IPS-15b (cell line): ENCODE data around the gene ZYX.
"Not testable (repeated sequence)": the region's sequence is repeated elsewhere in the genome, so short reads cannot be mapped to it uniquely, and the experiment has no call there.

Experiments used
- H3K27me3 ChIP-seq: one replicate; pipeline ENCODE4 v1.6.1; 2013; ENCODE audit warnings: low read length; ENCODE audit not compliant: control insufficient read depth, insufficient read depth
- H3K36me3 ChIP-seq: one replicate; pipeline ENCODE4 v1.6.1; 2013; ENCODE audit warnings: low read length; ENCODE audit not compliant: control insufficient read depth, insufficient read depth
- H3K4me1 ChIP-seq: one replicate; pipeline ENCODE4 v1.6.1; 2013; ENCODE audit warnings: mild to moderate bottlenecking, low read length; ENCODE audit not compliant: control insufficient read depth, insufficient read depth
- H3K4me3 ChIP-seq: one replicate; pipeline ENCODE4 v1.5.1; 2013; ENCODE audit warnings: low read depth, low read length
- H3K9ac ChIP-seq: one replicate; pipeline ENCODE4 v1.6.1; 2013; ENCODE audit warnings: low read depth, mild to moderate bottlenecking, low read length
- H3K9me3 ChIP-seq: one replicate; pipeline ENCODE4 v1.6.1; 2013; ENCODE audit warnings: mild to moderate bottlenecking, low read length; ENCODE audit not compliant: control insufficient read depth, insufficient read depth

The ZYX gene

DNA sequence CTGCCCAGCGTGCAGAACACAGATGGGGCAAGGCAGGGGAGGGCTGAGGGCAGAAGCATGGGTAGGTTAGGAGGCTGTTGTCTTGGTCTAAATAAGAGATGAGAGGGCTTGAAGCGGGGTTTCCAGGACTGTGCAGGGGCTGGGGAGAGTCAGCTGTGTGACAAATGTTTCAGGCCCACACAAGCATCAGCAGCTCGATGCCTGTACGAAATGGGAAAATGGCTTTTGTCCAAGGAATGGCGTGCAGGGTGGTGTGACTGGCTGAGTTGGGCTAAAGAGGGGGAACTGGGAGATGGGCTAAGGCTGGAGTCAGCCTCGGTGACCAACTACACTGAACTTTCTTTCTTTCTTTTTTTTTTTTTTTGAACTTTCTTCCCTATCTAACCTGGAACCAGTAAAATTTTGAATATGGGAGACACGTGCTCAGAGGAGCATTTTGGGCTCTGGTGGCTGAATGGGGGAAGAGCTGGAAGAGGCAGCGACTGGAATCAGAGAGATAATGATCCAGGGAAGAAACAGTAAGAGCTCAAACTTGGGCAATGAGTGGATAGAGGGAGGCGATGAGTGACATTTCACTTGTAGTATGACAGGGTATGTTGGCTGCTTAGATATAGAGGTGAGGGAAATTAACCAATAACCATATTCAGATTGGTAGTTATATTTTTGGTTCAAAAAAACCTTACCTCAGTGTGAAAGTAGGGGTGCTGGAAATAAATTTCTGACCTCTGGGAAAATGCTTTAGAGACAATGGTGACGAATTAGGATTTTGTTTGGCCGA, 37.7 kb downstream of the ZYX start:
- Histone ChIP-seq H3K4me3 (no peak overlapping the region), H3K9me3 (no peaks in the 10 kb centered on the region)

DNA sequence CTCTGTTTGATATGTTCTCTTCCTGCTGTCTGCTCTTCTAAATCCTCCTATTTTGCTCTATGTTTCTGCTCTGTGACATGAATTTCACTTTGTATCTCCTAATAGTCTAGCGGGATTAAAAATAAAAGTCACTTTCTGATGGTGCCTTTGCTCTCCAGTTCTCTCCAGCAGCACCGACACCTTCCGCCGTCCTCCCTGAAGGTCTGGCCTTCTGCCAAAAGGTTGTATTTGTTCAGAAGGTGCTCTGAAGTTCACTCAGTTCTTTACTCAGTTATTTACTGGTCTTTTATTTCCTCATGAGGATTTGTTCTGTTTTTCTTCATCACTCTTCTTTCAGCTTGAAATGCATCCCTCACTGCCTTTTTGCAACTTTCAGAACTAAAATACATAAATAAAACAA, 38.7 kb downstream of the ZYX start:
- H3K36me3 ChIP-seq = no peaks in the 10 kb centered on the region
- H3K9me3 ChIP-seq = no peaks in the 10 kb centered on the region
- peaks cover 10% of the 10 kb centered on the region for H3K4me1 ChIP-seq
- H3K27me3 ChIP-seq = no peaks in the 10 kb centered on the region
- no peak overlapping the region for H3K4me3 ChIP-seq
- H3K9ac ChIP-seq = no peak overlapping the region

More for the DNA sequence above, 37.7 kb downstream of the ZYX start:
- Histone ChIP-seq H3K36me3 (no peaks in the 10 kb centered on the region), H3K27me3 (no peaks in the 10 kb centered on the region), H3K9ac (no peak overlapping the region), H3K4me1 (peaks cover 10% of the 10 kb centered on the region)

DNA sequence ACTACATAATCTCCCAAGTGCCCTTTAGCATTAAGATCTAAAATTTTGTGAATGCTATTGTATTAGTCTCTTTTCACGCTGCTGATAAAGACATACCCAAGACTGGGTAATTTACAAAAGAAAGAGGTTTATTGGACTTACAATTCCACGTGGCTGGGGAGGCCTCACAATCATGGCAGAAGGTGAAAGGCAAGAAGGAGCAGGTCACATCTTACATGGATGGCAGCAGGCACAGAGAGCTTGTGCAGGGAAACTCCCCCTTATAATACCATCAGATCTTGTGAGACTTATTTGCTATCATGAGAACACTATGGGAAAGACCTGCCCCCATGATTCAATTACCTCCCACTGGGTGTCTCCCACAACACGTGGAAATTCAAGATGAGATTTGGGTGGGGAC, 39.5 kb downstream of the ZYX start:
- not testable (repeated sequence) for H3K36me3 ChIP-seq, H3K27me3 ChIP-seq, H3K9me3 ChIP-seq

DNA sequence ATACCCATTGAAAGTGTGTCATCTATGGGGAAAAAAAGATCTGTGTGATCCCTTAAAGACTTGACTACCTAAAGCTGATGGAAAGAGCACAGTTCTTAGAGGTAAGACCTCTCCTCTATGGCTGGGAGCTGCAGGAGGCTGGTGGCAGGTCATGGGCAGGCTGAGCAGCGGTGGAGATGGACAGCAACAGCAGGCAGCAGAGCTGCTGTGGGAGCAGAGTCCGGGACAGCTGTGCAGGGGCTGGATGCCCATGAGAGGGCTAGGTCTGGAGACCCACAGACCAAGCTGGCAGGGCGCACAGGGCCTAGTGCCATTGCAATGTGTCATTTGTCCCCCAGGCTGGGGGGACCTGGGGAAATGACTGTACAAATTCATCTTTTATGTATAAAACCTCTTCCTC, 40.9 kb downstream of the ZYX start:
- Histone ChIP-seq H3K36me3 (no peaks in the 10 kb centered on the region), H3K27me3 (no peaks in the 10 kb centered on the region), H3K4me1 (peaks cover 10% of the 10 kb centered on the region), H3K4me3 (no peak overlapping the region), H3K9me3 (no peaks in the 10 kb centered on the region), H3K9ac (no peak overlapping the region)

More for the DNA sequence above, 39.5 kb downstream of the ZYX start:
- not testable (repeated sequence) for H3K4me1 ChIP-seq, H3K4me3 ChIP-seq, H3K9ac ChIP-seq

DNA sequence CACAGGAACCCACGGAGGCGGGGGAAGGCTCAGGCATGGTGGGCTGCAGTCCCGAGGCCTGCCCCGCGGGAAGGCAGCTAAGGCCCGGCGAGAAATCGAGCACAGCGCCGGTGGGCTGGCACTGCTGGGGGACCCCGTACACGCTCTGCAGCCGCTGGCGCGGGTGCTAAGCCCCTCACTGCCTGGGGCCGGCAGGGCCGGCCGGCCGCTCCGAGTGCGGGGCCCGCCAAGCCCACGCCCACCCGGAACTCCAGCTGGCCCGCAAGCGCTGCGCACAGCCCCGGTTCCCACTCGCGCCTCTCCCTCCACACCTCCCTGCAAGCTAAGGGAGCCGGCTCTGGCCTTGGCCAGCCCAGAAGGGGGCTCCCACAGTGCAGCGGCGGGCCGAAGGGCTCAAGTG, 43.3 kb downstream of the ZYX start:
- not testable (repeated sequence) for H3K9me3 ChIP-seq, H3K27me3 ChIP-seq, H3K9ac ChIP-seq, H3K4me1 ChIP-seq, H3K36me3 ChIP-seq, H3K4me3 ChIP-seq

DNA sequence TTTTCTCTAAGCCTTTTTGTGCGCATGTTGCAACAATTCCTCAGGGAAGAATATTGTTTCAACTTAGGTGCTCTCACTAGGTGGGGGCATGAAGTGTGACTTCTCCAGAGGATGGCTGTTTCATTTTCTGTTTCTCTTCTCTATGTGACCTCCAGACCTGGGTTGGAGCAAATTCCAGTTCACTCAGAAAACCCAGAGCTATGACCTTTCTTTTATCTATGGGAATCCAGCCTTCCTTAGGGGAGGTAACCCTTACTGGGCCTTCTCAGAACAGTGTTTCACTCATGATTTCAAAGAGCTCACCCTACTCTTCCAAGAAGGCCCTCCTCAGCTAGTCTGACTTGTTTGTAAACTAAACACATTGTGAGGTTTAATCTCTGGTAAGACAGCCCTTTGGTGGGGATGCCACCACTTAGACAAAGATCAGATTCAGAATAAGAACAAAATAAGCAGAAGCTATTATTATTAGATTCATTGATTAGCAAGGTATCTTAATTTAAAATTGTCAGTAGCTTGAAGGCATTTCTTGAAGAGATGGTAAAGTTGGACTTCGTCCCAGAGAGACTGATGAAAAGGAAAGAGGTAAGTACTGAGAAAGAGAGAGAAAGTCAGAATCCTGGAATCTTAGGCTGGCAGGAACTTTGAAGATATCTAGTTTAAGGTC, 45.5 kb downstream of the ZYX start:
- Histone ChIP-seq H3K9me3 (no peaks in the 10 kb centered on the region), H3K4me1 (no peaks in the 10 kb centered on the region), H3K9ac (no peak overlapping the region), H3K36me3 (no peaks in the 10 kb centered on the region), H3K27me3 (no peaks in the 10 kb centered on the region), H3K4me3 (no peak overlapping the region)

DNA sequence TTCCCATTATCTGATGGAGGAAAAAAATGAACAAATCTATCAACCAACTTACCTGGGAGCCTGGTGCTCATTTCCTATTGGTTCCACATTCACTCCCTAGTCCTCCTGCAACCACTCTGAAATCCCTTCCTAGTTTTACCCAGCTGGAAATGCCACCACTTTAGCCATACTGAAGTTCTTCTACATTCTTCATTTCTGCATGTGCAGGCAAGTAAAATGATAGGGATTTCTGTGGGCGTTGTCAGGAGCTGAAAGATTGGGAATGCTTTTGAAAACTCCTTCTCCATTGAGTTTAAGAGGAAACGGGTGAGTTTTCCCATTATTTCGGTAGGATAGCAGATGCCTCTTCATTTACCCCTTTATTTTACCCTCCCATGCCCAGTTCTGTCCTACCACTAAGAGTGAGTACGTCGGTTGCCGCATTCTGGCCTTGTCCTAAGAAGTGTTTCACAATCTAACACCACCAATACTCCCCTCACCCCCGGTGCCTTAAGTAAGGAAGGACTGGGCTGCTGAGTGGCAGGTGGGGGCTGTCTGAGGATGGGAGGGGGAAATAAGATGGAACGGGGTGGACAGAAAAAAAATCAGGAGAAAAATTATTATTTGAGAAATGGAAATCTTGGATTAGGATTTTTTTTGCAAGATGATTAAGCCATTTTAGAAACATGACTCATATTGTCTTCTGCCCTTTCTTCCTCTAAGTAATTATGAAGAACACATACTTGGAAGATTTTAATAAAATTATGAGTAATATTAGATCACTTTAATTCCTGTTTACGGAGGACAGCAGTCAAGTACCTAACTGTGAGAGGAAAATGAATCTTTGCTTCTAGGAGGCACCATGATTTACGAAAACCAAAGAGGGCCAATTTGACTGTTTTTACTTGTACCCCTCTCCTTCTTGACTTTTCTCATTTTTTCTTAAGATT, 48.9 kb downstream of the ZYX start:
- Histone ChIP-seq H3K4me3 (no peak overlapping the region), H3K36me3 (no peaks in the 10 kb centered on the region), H3K9me3 (no peaks in the 10 kb centered on the region), H3K27me3 (no peaks in the 10 kb centered on the region), H3K9ac (no peak overlapping the region), H3K4me1 (no peaks in the 10 kb centered on the region)

DNA sequence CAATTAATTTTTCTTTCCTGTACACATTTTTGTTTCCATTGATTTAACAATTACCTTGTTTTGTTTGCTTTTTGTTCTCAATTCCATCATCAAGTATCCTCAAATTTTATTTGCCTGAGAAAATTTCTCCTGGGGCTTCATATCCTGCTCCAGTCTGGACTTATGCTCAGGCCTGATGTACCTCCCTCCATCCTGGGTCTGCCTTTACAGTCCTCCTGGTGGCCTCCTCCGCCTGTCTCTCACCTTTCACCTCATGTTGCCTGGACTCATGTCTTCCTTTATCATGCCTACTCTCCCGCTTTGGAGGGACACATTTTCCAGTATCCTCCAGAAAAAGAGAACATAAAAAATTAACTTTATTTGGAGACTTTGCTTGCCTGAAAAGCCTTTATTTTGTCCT, 50.0 kb downstream of the ZYX start:
- H3K9me3 ChIP-seq = no peaks in the 10 kb centered on the region
- no peak overlapping the region for H3K4me3 ChIP-seq
- H3K9ac ChIP-seq = no peak overlapping the region
- H3K36me3 ChIP-seq = no peaks in the 10 kb centered on the region
- H3K4me1 ChIP-seq = no peaks in the 10 kb centered on the region
- no peaks in the 10 kb centered on the region for H3K27me3 ChIP-seq

DNA sequence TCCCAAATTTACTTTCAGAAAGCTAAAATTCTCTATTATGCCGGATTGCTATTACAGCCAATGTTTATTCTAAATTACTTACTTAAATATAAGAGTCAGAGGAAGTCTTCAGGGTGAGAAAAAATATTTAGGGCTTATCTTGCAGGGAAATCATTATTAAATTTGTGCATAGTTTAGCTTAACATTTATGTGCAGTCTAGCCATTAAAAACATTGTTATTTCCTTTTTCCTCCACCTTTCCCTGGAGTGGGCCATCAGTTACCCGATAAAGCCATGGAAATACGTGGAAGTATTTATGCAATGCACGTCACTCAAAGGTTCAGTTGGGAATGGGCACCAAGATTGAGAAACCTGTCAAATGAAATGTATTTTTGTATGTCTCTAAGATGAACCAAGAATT, 52.6 kb downstream of the ZYX start:
- Histone ChIP-seq H3K4me1 (peaks cover 10% of the 10 kb centered on the region), H3K4me3 (no peak overlapping the region), H3K9ac (no peak overlapping the region), H3K27me3 (no peaks in the 10 kb centered on the region), H3K36me3 (no peaks in the 10 kb centered on the region), H3K9me3 (no peaks in the 10 kb centered on the region)

DNA sequence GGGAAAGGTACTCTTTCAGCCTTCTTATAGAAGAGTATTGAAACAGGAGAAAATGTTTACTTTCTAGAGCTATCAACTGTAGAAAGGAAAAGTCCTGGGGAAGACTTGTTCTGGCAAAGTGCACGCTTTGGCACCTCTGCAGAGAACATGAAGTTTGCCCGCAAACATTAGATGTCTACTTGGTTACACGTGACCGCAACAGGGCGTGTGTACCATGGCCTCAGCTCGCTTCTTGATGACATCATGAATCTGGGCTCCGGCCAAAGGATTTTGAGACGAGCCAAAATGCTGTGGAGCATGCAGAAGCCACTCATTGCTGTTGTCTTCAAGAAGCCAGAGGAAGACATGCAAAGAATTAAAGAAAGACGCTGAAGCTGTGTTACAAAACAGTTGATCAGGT, 53.5 kb downstream of the ZYX start:
- peaks cover 10% of the 10 kb centered on the region for H3K4me1 ChIP-seq
- no peak overlapping the region for H3K9ac ChIP-seq
- no peaks in the 10 kb centered on the region for H3K36me3 ChIP-seq
- no peaks in the 10 kb centered on the region for H3K9me3 ChIP-seq
- no peaks in the 10 kb centered on the region for H3K27me3 ChIP-seq
- no peak overlapping the region for H3K4me3 ChIP-seq

DNA sequence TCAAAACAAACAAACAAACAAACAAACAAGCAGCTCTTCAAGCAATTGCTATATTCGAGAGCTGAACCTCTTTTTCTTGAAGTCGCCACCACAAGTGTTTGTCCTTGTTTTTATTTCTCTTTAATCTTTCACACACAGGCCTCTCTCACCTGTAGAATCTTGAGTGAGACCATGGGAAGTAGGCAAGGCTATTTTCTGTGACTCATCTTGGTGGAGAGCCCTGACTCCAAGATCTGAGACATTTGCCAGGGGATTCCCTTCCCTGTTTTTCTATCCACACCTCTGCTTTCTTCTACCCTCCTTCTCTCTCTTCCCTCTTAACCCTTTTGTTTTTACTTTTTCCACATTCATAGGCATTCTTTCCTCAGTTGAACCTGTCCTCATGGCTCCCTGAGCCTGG, 54.1 kb downstream of the ZYX start:
- Histone ChIP-seq H3K4me3 (no peak overlapping the region), H3K27me3 (no peaks in the 10 kb centered on the region)

More for the DNA sequence above, 54.1 kb downstream of the ZYX start:
- Histone ChIP-seq H3K4me1 (peaks cover 10% of the 10 kb centered on the region), H3K9ac (no peak overlapping the region), H3K36me3 (no peaks in the 10 kb centered on the region), H3K9me3 (no peaks in the 10 kb centered on the region)
